Islet precursor cell (in vitro differentiated cells): Measurements from ENCODE around the gene CCDC170.

Experiments
- DNase-seq: peaks from one replicate; pipeline ENCODE4 v3.0.0-alpha.2; 2018

Gene CCDC170

DNA sequence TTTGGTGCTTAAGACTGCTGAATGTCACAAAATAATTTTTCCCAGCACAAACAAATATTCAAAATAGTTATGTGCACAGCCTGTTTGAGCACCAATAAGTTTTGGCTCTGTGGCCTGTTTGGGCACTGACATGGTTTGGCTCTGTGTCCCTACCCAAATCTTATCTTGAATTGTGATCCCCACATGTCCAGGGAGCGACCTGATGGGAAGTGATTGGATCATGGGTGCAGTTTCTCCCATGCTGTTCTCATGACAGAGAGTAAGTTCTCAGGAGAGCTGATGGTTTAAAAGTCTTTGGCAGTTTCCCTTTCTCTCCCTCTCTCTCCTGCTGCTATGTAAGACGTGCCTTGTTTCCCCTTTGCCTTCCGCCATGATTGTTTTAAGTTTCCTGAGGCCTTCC is 167.7 kb downstream of the CCDC170 start:
- DNase-seq: no peak

GRCh38 chr6:151661928-151662327 is 168.1 kb downstream of the CCDC170 start:
- DNase-seq: no peak

GRCh38 chr6:151663559-151663958 is 169.7 kb downstream of the CCDC170 start:
- DNase-seq: no peak

DNA sequence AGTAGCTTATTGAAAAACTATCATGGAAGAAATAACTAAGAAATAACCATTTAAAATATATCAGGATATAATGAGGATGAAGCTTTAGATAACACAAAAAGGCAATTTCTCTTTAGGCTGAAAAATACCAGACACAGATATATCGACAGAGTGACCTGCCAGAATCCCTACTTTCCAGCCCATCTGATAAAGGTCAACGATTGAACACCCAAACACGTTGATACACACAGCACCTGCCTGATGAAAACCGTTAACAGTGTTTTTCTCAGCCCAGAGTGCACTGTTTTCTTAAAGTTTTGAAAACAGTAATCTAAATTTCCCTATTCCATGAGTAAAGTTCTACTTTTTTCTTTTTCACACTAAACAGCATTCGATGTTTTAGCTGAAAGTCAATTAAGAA is 170.6 kb downstream of the CCDC170 start:
- DNase-seq: no peak

GRCh38 chr6:151665329-151665728 is 171.5 kb downstream of the CCDC170 start:
- DNase-seq: no peak

GRCh38 chr6:151666526-151666925 is 172.7 kb downstream of the CCDC170 start:
- no peak for DNase-seq

DNA sequence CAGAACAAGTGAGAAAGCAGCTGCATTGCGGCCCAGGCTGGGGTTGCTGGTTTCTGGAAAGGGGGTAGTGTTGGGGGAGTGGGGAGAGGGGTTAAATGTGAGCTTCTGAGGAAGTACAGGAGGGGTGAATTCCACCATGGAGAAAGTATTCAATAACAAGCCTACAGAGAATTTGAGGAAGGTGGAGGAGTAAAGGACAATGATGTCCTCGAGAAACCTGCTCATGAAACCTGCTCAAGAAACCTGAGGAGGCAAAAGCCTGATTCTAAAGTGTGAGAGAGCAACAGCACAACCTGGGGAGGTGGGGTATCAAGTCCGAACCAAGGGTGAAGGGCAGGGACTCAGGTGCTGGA is 175.4 kb downstream of the CCDC170 start:
- no peak for DNase-seq

DNA sequence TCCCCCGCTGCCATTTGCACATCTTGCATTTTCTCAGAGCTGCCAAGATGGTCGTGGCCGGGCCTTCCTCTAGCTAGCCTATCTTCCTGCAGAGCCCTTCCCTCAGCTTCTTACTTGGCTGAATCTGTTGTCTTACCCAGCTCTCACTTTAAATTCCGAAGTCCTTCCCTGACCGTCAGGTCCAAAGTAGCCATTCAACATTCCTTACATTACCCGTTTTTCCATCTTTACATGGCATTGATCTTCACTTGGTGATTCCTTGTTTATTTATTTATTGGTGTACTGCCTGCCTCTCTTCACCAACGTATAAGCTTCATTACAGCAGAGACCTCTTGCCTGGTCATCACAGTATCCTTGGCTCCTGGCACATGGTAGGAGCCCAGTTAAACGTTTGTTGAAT is 176.3 kb downstream of the CCDC170 start:
- no peak for DNase-seq
